WTC11 (cell line): ENCODE results near the gene COG5. TPM values are rescaled to one million over a fixed set of nuclear protein-coding genes. Genes with fewer than 3 reads are reported as not detected.

Experiments used
- ATAC-seq: fragments of 200-7000 bp; cut with Tn5 transposase; 2 replicates; pipeline ENCODE4 v1.10.0; 2021; ENCODE audit warnings: mild to moderate bottlenecking, moderate library complexity
- CTCF ChIA-PET: fragments of 300-600 bp; sonication (Branson Sonifier 250); formaldehyde crosslinking; loops from one replicate; lab custom pipeline; 2021; ENCODE audit warnings: antibody characterized with exemption; lab: Charles Lee
- POLR2A ChIA-PET: fragments of 350-600 bp; sonication (Branson Sonifier 250); formaldehyde crosslinking; loops from one replicate; lab custom pipeline; 2021; ENCODE audit warnings: antibody characterized with exemption; lab: Charles Lee
- DNase-seq: peaks from one replicate; pipeline ENCODE4 v3.0.0; 2021; ENCODE audit warnings: low spot score
- H3K27ac Mint-ChIP-seq: 2 replicates; pipeline ENCODE4 v1.8.0; 2021; ENCODE audit warnings: mixed read lengths
- H3K27me3 Mint-ChIP-seq: 2 replicates; pipeline ENCODE4 v1.8.0; 2021; ENCODE audit warnings: low read depth, mild to moderate bottlenecking, moderate library complexity, mixed read lengths
- H3K36me3 Mint-ChIP-seq: 2 replicates; pipeline ENCODE4 v1.8.0; 2021; ENCODE audit warnings: mixed read lengths
- H3K4me1 Mint-ChIP-seq: 2 replicates; pipeline ENCODE4 v1.8.0; 2022; ENCODE audit warnings: mixed read lengths
- H3K4me3 Mint-ChIP-seq: 2 replicates; pipeline ENCODE4 v1.8.0; 2021; ENCODE audit warnings: mild to moderate bottlenecking, moderate library complexity, mixed read lengths
- H3K9me3 Mint-ChIP-seq: 2 replicates; pipeline ENCODE4 v1.8.0; 2021; ENCODE audit warnings: mixed read lengths
- CDX4 ChIP-seq: fragments of 250-450 bp; sonication (Bioruptor Pico); IDR thresholded peaks from 2 replicates; pipeline ENCODE4 v1.9.0; 2021; ENCODE audit warnings: moderate library complexity, mild to moderate bottlenecking, inconsistent platforms, borderline replicate concordance
- CREB1 ChIP-seq: sonication (generic); formaldehyde crosslinking; IDR thresholded peaks from 2 replicates; pipeline ENCODE4 v1.8.0; 2023; ENCODE audit warnings: mild to moderate bottlenecking, missing genetic modification reagents
- CTCF ChIP-seq: fragments of 200-600 bp; IDR thresholded peaks from 2 replicates; pipeline ENCODE4 v1.8.0; 2022; ENCODE audit warnings: antibody characterized with exemption
- E2F1 ChIP-seq: sonication (generic); formaldehyde crosslinking; IDR thresholded peaks from 2 replicates; pipeline ENCODE4 v1.8.0; 2022; ENCODE audit warnings: mild to moderate bottlenecking, missing genetic modification reagents
- E2F5 ChIP-seq: sonication (generic); formaldehyde crosslinking; IDR thresholded peaks from 2 replicates; pipeline ENCODE4 v1.8.1; 2022; ENCODE audit warnings: mild to moderate bottlenecking, moderate library complexity, missing genetic modification reagents
- ERG ChIP-seq: fragments of 250-450 bp; sonication (Bioruptor Pico); IDR thresholded peaks from 2 replicates; pipeline ENCODE4 v1.8.0; 2021; ENCODE audit warnings: mild to moderate bottlenecking
- FOXK1 ChIP-seq: sonication (generic); formaldehyde crosslinking; IDR thresholded peaks from 2 replicates; pipeline ENCODE4 v1.8.0; 2022; ENCODE audit warnings: mild to moderate bottlenecking, moderate library complexity, missing genetic modification reagents
- GABPB1 ChIP-seq: sonication (generic); formaldehyde crosslinking; IDR thresholded peaks from 2 replicates; pipeline ENCODE4 v1.8.1; 2023; ENCODE audit warnings: mild to moderate bottlenecking, missing genetic modification reagents
- HMGXB4 ChIP-seq: sonication (generic); formaldehyde crosslinking; IDR thresholded peaks from 2 replicates; pipeline ENCODE4 v1.8.1; 2023; ENCODE audit warnings: mild to moderate bottlenecking, moderate library complexity, missing genetic modification reagents
- IRF1 ChIP-seq: sonication (generic); formaldehyde crosslinking; IDR thresholded peaks from 2 replicates; pipeline ENCODE4 v1.8.0; 2023; ENCODE audit warnings: missing genetic modification reagents
- MAX ChIP-seq: sonication (generic); formaldehyde crosslinking; IDR thresholded peaks from 2 replicates; pipeline ENCODE4 v1.8.0; 2022; ENCODE audit warnings: mild to moderate bottlenecking, missing genetic modification reagents
- MLX ChIP-seq: sonication (generic); formaldehyde crosslinking; IDR thresholded peaks from 2 replicates; pipeline ENCODE4 v1.8.1; 2023; ENCODE audit warnings: mild to moderate bottlenecking, missing genetic modification reagents, moderate library complexity
- NFE2L1 ChIP-seq: sonication (generic); formaldehyde crosslinking; IDR thresholded peaks from 2 replicates; pipeline ENCODE4 v1.8.1; 2023; ENCODE audit warnings: missing genetic modification reagents
- RELA ChIP-seq: sonication (generic); formaldehyde crosslinking; IDR thresholded peaks from 2 replicates; pipeline ENCODE4 v1.8.1; 2022; ENCODE audit warnings: missing genetic modification reagents, mild to moderate bottlenecking, borderline replicate concordance
- RORB ChIP-seq: fragments of 250-450 bp; sonication (Bioruptor Pico); IDR thresholded peaks from 2 replicates; pipeline ENCODE4 v1.9.0; 2021; ENCODE audit warnings: mild to moderate bottlenecking
- TEAD1 ChIP-seq: sonication (generic); formaldehyde crosslinking; IDR thresholded peaks from 2 replicates; pipeline ENCODE4 v1.8.0; 2022; ENCODE audit warnings: mild to moderate bottlenecking, missing genetic modification reagents
- USF2 ChIP-seq: sonication (generic); formaldehyde crosslinking; IDR thresholded peaks from 2 replicates; pipeline ENCODE4 v1.8.1; 2023; ENCODE audit warnings: mild to moderate bottlenecking, missing genetic modification reagents, moderate library complexity
- ZMAT4 ChIP-seq: fragments of 250-450 bp; sonication (Bioruptor Pico); IDR thresholded peaks from 2 replicates; pipeline ENCODE4 v1.9.0; 2021; ENCODE audit warnings: mild to moderate bottlenecking
- ZNF416 ChIP-seq: fragments of 250-450 bp; sonication (Bioruptor Pico); IDR thresholded peaks from 2 replicates; pipeline ENCODE4 v1.9.0; 2021; ENCODE audit warnings: mild to moderate bottlenecking, inconsistent platforms
- ZSCAN18 ChIP-seq: fragments of 250-450 bp; sonication (Bioruptor Pico); IDR thresholded peaks from 2 replicates; pipeline ENCODE4 v2.1.2; 2022; ENCODE audit warnings: mild to moderate bottlenecking, moderate library complexity
- total RNA-seq: library from RNA; stranded (reverse); gene quantifications from 3 replicates; pipeline ENCODE4 v1.2.3, GENCODE V29; 2021

The COG5 gene
- total RNA-seq, 1 experiment from 2014 or later, result 23.8 TPM

- H3K27ac Mint-ChIP-seq, result no peak overlapping the region
- no peak for TF ChIP-seq HMGXB4 (CRISPR knock-in tag)
- TF ChIP-seq MAX (CRISPR knock-in tag), result no peak
- TF ChIP-seq ZNF416 (CRISPR knock-in tag), result no peak
- TF ChIP-seq ZMAT4 (CRISPR knock-in tag), result no peak
- no peak for TF ChIP-seq ERG (CRISPR knock-in tag)
- TF ChIP-seq USF2 (CRISPR knock-in tag), result no peak
- TF ChIP-seq, all 79 proteins: peak for 0
- DNase-seq, result no peak
- ChIA-PET POLR2A (no interaction called here), CTCF (interaction anchor here (1.3 kb wide), 1 partner anchor 135 kb away, joined by 3 read pairs; no protein-coding TSS in a partner anchor)
- Mint-ChIP-seq H3K4me1 (peaks cover 6% of the 10 kb centered on the region), H3K36me3 (peaks cover 5% of the 10 kb centered on the region; the same call in 1 of the 2 replicates), H3K9me3 (no peaks in the 10 kb centered on the region), H3K4me3 (no peak overlapping the region), H3K27me3 (no peaks in the 10 kb centered on the region)
- ATAC-seq, result no peak
These were observed 34.2 kb upstream of the COG5 start for GRCh38 chr7:107597953-107598352.

GRCh38 chr7:107597582-107597916 is 33.8 kb upstream of the COG5 start:
- H3K4me3 Mint-ChIP-seq, result no peak overlapping the region
- ChIA-PET POLR2A (no interaction called here), CTCF (interaction anchor here (1.3 kb wide), 1 partner anchor 135 kb away, joined by 3 read pairs; no protein-coding TSS in a partner anchor)
- DNase-seq (no peak), ATAC-seq (no peak)
- H3K36me3 Mint-ChIP-seq, result peaks cover 5% of the 10 kb centered on the region; the same call in 1 of the 2 replicates
- TF ChIP-seq MLX (no peak), NFE2L1 (CRISPR knock-in tag) (no peak), GABPB1 (CRISPR knock-in tag) (no peak), E2F5 (no peak), E2F1 (no peak), CTCF (no peak), FOXK1 (CRISPR knock-in tag) (no peak), RELA (CRISPR knock-in tag) (no peak), CDX4 (CRISPR knock-in tag) (no peak), CREB1 (CRISPR knock-in tag) (no peak), ZSCAN18 (CRISPR knock-in tag) (no peak), RORB (CRISPR knock-in tag) (no peak), IRF1 (CRISPR knock-in tag) (no peak), ERG (CRISPR knock-in tag) (no peak), TEAD1 (no peak)
- H3K4me1 Mint-ChIP-seq, result peaks cover 6% of the 10 kb centered on the region
- H3K9me3 Mint-ChIP-seq, result no peaks in the 10 kb centered on the region
- H3K27me3 Mint-ChIP-seq, result no peaks in the 10 kb centered on the region
- H3K27ac Mint-ChIP-seq, result no peak overlapping the region
